Loucy (cell line): ENCODE data around the gene SSBP3.
"Not testable (repeated sequence)": the region's sequence is repeated elsewhere in the genome, so short reads cannot be mapped to it uniquely, and the experiment has no call there.

Experiments used
- H2AFZ ChIP-seq: fragments of 200-600 bp; sonication (generic); 2 replicates; pipeline ENCODE4 v1.6.0; 2016; ENCODE audit warnings: antibody characterized with exemption, mild to moderate bottlenecking, low read length, moderate library complexity
- H3F3A ChIP-seq: fragments of 200-600 bp; 2 replicates; pipeline ENCODE4 v1.6.0; 2016; ENCODE audit warnings: antibody characterized with exemption, low read depth, mild to moderate bottlenecking
- H3K27me3 ChIP-seq: fragments of 200-600 bp; sonication (generic); 2 replicates; pipeline ENCODE4 v1.6.1; 2014; ENCODE audit warnings: low read length, mild to moderate bottlenecking; ENCODE audit not compliant: insufficient read depth, poor library complexity, severe bottlenecking
- H3K36me3 ChIP-seq: fragments of 200-600 bp; sonication (generic); 2 replicates; pipeline ENCODE4 v1.6.1; 2016; ENCODE audit warnings: low read length; ENCODE audit not compliant: insufficient read depth
- H3K4me1 ChIP-seq: fragments of 200-600 bp; sonication (generic); 2 replicates; pipeline ENCODE4 v1.5.1; 2014; ENCODE audit warnings: low read length, mild to moderate bottlenecking; ENCODE audit not compliant: insufficient read depth, poor library complexity, severe bottlenecking
- H3K4me2 ChIP-seq: fragments of 200-600 bp; sonication (generic); 2 replicates; pipeline ENCODE4 v1.6.0; 2014; ENCODE audit warnings: antibody characterized with exemption, low read length, low read depth, mild to moderate bottlenecking; ENCODE audit not compliant: poor library complexity, severe bottlenecking
- H3K4me3 ChIP-seq: fragments of 200-600 bp; sonication (generic); 2 replicates; pipeline ENCODE4 v1.5.1; 2014; ENCODE audit warnings: low read length, mild to moderate bottlenecking, mixed read lengths; ENCODE audit not compliant: poor library complexity, severe bottlenecking
- H3K79me2 ChIP-seq: fragments of 200-600 bp; sonication (generic); 2 replicates; pipeline ENCODE4 v1.6.1; 2014; ENCODE audit warnings: low read length; ENCODE audit not compliant: insufficient read depth
- H3K9ac ChIP-seq: fragments of 200-600 bp; sonication (generic); 2 replicates; pipeline ENCODE4 v1.6.0; 2014; ENCODE audit warnings: mild to moderate bottlenecking, low read depth, low read length, moderate library complexity; ENCODE audit not compliant: poor library complexity, severe bottlenecking
- H3K9me2 ChIP-seq: fragments of 200-600 bp; sonication (generic); replicated peaks from 2 replicates; pipeline ENCODE4 v1.6.1; 2016; ENCODE audit warnings: low read depth, low read length, mixed read lengths
- H3K9me3 ChIP-seq: fragments of 200-600 bp; sonication (generic); 2 replicates; pipeline ENCODE4 v1.6.1; 2014; ENCODE audit warnings: mild to moderate bottlenecking, antibody characterized with exemption, low read length, low read depth; ENCODE audit not compliant: insufficient read depth
- H4K20me1 ChIP-seq: fragments of 200-600 bp; sonication (generic); 2 replicates; pipeline ENCODE4 v1.6.0; 2014; ENCODE audit warnings: antibody characterized with exemption, low read length, mild to moderate bottlenecking; ENCODE audit not compliant: insufficient read depth, poor library complexity, severe bottlenecking
- EZH2phosphoT487 ChIP-seq: fragments of 200-600 bp; IDR thresholded peaks from 2 replicates; pipeline ENCODE4 v1.6.1; 2018; ENCODE audit warnings: antibody characterized with exemption, mild to moderate bottlenecking, moderate library complexity, borderline replicate concordance
- TF ChIP-seq, protein P1 (sequence below): fragments of 200-600 bp; sonication (generic); conservative IDR thresholded peaks from 2 replicates; pipeline ENCODE4 v1.5.1; 2014; ENCODE audit warnings: mild to moderate bottlenecking, antibody characterized with exemption, low read length

SSBP3 gene

DNA sequence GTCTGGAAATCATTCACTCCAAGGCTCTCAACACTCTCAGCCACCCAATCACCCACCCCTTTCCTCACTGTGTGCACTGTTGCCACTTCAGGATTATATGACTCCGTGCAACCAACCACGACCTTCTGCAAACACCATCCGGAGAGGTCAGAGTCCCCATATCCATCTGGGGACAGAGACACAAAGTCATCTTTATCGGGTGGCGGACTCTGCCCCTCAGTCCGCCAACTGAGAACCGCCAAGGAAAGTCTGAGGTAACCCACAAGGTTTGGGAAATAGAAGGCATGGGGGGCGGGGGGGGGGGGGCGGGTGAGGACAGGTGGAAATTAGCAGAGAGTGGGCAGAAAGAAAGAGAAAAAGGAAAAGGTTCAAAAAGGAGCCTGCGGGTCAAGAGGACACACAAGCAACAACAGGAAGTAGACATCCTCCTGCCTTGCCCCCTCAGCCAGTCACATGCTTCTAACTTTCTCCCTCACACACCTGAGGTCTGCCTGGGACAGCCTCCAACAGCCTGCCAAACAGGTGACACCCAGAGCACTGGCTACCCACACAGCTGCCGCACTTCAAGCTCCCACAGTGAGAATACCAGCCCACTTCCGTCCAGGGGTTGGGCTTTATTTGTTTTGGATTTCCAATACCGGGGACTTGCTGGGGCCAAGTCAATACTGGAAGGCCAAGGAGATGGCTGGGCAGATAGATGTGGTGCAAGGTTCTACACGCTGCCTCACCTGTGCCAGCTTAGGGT lies 58.1 kb downstream of the SSBP3 start:
- H3K4me1 ChIP-seq: peaks cover 7% of the 10 kb centered on the region
- H3K9me2 ChIP-seq: no peaks in the 10 kb centered on the region
- no peak overlapping the region for H3K9ac ChIP-seq
- no peak overlapping the region for H3K4me3 ChIP-seq
- peaks cover 85% of the 10 kb centered on the region; the same call in 1 of the 2 replicates for H3K79me2 ChIP-seq
- H2AFZ ChIP-seq: no peak overlapping the region
- H3K9me3 ChIP-seq: no peaks in the 10 kb centered on the region
- H3K4me2 ChIP-seq: no peak overlapping the region
- peaks cover 31% of the 10 kb centered on the region for H4K20me1 ChIP-seq
- TF ChIP-seq EZH2phosphoT487: no peak
- no peaks in the 10 kb centered on the region for H3K27me3 ChIP-seq
- no peaks in the 10 kb centered on the region for H3F3A ChIP-seq
- peaks cover 25% of the 10 kb centered on the region; the same call in 1 of the 2 replicates for H3K36me3 ChIP-seq

DNA sequence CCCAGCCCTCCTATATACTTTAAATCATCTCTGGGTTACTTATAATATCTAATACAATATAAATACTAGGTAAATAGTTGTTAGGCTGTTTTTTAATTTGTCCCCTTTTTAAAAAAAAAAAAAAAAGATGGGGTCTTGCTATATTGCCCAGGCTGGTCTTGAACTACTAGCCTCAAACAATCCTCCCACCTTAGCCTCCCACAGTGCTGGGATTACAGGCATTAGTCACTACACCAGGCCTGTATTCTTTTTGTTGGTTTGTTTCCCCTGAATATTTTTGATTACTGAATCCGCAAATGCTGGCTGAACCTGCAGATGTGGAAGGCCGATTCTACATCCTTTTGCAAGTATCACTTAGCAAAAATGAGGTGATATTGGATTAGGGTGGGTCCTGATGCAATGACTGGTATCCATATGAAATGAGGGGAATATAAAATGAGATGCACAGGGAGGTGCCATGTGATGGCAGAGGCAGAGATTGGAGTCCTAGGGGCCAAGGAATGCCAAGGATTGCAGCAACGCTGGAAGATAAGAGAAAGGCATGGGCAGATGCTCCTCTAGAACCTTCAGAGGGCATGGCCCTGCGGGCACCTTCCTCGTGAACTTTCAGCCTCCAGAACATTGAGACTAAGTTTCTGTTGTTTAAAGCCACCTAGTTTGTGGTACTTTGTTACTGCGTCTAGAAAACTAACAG lies 58.8 kb downstream of the SSBP3 start:
- H2AFZ ChIP-seq: no peak overlapping the region
- peaks cover 7% of the 10 kb centered on the region for H3K4me1 ChIP-seq
- no peaks in the 10 kb centered on the region for H3K9me2 ChIP-seq
- no peaks in the 10 kb centered on the region for H3K27me3 ChIP-seq
- H3K4me2 ChIP-seq: no peak overlapping the region
- peaks cover 27% of the 10 kb centered on the region; the same call in 1 of the 2 replicates for H3K36me3 ChIP-seq
- no peak overlapping the region for H3K9ac ChIP-seq
- H4K20me1 ChIP-seq: peaks cover 28% of the 10 kb centered on the region
- H3K9me3 ChIP-seq: no peaks in the 10 kb centered on the region
- no peaks in the 10 kb centered on the region for H3F3A ChIP-seq
- peaks cover 85% of the 10 kb centered on the region; the same call in 1 of the 2 replicates for H3K79me2 ChIP-seq
- no peak overlapping the region for H3K4me3 ChIP-seq
- TF ChIP-seq EZH2phosphoT487: no peak
- TF ChIP-seq, protein P1, sequence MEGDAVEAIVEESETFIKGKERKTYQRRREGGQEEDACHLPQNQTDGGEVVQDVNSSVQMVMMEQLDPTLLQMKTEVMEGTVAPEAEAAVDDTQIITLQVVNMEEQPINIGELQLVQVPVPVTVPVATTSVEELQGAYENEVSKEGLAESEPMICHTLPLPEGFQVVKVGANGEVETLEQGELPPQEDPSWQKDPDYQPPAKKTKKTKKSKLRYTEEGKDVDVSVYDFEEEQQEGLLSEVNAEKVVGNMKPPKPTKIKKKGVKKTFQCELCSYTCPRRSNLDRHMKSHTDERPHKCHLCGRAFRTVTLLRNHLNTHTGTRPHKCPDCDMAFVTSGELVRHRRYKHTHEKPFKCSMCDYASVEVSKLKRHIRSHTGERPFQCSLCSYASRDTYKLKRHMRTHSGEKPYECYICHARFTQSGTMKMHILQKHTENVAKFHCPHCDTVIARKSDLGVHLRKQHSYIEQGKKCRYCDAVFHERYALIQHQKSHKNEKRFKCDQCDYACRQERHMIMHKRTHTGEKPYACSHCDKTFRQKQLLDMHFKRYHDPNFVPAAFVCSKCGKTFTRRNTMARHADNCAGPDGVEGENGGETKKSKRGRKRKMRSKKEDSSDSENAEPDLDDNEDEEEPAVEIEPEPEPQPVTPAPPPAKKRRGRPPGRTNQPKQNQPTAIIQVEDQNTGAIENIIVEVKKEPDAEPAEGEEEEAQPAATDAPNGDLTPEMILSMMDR: no peak

DNA sequence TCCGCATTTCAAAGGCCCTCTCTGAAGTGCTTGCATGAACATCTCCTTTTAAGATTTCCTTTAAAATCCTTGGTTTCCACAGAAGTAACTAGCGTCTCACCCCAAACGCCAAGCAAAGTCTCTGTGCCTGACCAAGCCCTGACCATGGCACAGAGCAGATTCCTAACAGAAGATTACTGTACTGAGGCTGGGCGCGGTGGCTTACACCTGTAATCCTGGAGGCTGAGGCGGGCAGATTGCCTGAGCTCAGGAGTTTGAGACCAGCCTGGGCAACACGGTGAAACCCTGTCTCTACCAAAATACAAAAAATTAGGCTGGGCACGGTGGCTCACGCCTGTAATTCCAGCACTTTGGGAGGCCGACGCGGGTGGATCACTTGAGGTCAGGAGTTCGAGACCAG lies 60.6 kb downstream of the SSBP3 start:
- peaks cover 87% of the 10 kb centered on the region; the same call in 1 of the 2 replicates for H3K79me2 ChIP-seq
- H3K9ac ChIP-seq, H2AFZ ChIP-seq, H3K9me2 ChIP-seq, H3F3A ChIP-seq, H3K4me2 ChIP-seq, H3K9me3 ChIP-seq, H3K4me3 ChIP-seq, H3K27me3 ChIP-seq, H3K4me1 ChIP-seq: not testable (repeated sequence)
- H4K20me1 ChIP-seq: peaks cover 26% of the 10 kb centered on the region
- H3K36me3 ChIP-seq: peaks cover 29% of the 10 kb centered on the region; the same call in 1 of the 2 replicates

DNA sequence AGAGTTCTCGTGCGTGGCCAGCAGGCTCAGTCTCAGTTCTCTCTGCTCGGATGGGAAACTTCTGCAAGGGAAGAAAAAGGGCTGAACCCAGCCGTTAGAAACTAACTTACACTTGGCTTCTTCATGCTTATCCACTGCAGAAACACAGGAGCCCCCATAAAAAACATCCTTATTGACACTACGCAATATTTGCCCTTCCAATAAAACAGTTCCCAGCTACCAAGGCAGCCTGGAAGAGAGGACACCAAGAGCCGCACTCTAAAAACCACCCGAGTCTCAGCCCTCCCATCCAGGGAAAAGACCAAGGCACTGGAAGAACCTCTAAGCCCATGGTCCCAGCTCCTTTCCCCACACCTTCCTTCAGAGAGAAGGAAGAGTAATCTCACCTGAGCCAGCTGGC lies 61.1 kb downstream of the SSBP3 start:
- peaks cover 26% of the 10 kb centered on the region for H4K20me1 ChIP-seq
- TF ChIP-seq EZH2phosphoT487: no peak
- TF ChIP-seq, protein P1: no peak
- H3K4me3 ChIP-seq: no peak overlapping the region
- peaks cover 3% of the 10 kb centered on the region for H3K4me1 ChIP-seq
- no peaks in the 10 kb centered on the region for H3F3A ChIP-seq
- H3K4me2 ChIP-seq: no peak overlapping the region
- H3K9me2 ChIP-seq: no peaks in the 10 kb centered on the region
- no peaks in the 10 kb centered on the region for H3K9me3 ChIP-seq
- H3K9ac ChIP-seq: no peak overlapping the region
- peaks cover 91% of the 10 kb centered on the region; the same call in 1 of the 2 replicates for H3K79me2 ChIP-seq
- peaks cover 29% of the 10 kb centered on the region; the same call in 1 of the 2 replicates for H3K36me3 ChIP-seq
- H2AFZ ChIP-seq: no peak overlapping the region
- H3K27me3 ChIP-seq: no peaks in the 10 kb centered on the region
